ENCODE data around the gene CALHM3.

GRCh38 chr10:103525901-103526300 lies 46.9 kb upstream of the CALHM3 start:
- TF ChIP-seq CTCF (conservative IDR thresholded peaks at IDR 0.05; ENCODE audit: low read depth, low read length) (no peak), EZH2 (IDR thresholded peaks at IDR 0.05; ENCODE audit: borderline replicate concordance, low read depth, low read length, poor library complexity, severe bottlenecking) (no peak)

Data from A673 (cell line).